H1 (cell line): ENCODE data around the gene SIM2. TPM values are rescaled to one million over a fixed set of nuclear protein-coding genes. Genes with fewer than 3 reads are reported as not detected.

Source experiments
- CTCF ChIA-PET: fragments of 300-600 bp; sonication (Branson Sonifier 250); formaldehyde crosslinking; loops from one replicate; lab custom pipeline; 2021; ENCODE audit not compliant: partially characterized antibody; lab: Charles Lee
- POLR2A ChIA-PET: fragments of 300-600 bp; sonication (Branson Sonifier 250); formaldehyde crosslinking; loops from one replicate; lab custom pipeline; 2021; ENCODE audit warnings: inconsistent platforms; ENCODE audit not compliant: partially characterized antibody; lab: Charles Lee
- DNase-seq, 2 experiments: peaks; one replicate each; pipeline versions ENCODE4 v3.0.0 to v3.0.0-alpha.2; 2010 to 2022; ENCODE audit warnings: low spot score in 2 of 2, low read depth in 1 of 2, mixed read lengths in 1 of 2
- FAIRE-seq: peaks from 2 replicates; lab custom pipeline; 2011; peaks lifted over from hg19 to GRCh38; lab: Jason Lieb, UNC
- H2AFZ ChIP-seq: 2 replicates; pipeline ENCODE4 v1.8.1; 2012; ENCODE audit warnings: low read length, inconsistent platforms
- H2AK5ac ChIP-seq: 2 replicates; pipeline ENCODE4 v1.6.1; 2013; ENCODE audit warnings: low read depth, low read length
- H2BK120ac ChIP-seq: replicated peaks from 2 replicates; pipeline ENCODE3; 2013; ENCODE audit warnings: low read depth, low read length, inconsistent platforms
- H2BK12ac ChIP-seq: 2 replicates; pipeline ENCODE4 v1.6.1; 2013; ENCODE audit warnings: low read depth, low read length
- H2BK15ac ChIP-seq: 2 replicates; pipeline ENCODE4 v1.6.1; 2013; ENCODE audit warnings: low read length
- H2BK20ac ChIP-seq: 2 replicates; pipeline ENCODE4 v1.6.1; 2013; ENCODE audit warnings: low read length
- H2BK5ac ChIP-seq: 2 replicates; pipeline ENCODE4 v1.6.1; 2013; ENCODE audit warnings: low read depth, low read length
- H3K14ac ChIP-seq: 2 replicates; pipeline ENCODE4 v1.6.1; 2013; ENCODE audit warnings: inconsistent platforms; ENCODE audit not compliant: insufficient read length
- H3K18ac ChIP-seq: 2 replicates; pipeline ENCODE4 v1.6.1; 2013; ENCODE audit warnings: low read length; ENCODE audit errors: extremely low read depth
- H3K23ac ChIP-seq: 2 replicates; pipeline ENCODE4 v1.6.1; 2013; ENCODE audit warnings: inconsistent platforms; ENCODE audit not compliant: insufficient read length
- H3K23me2 ChIP-seq: 2 replicates; pipeline ENCODE4 v1.6.1; 2013; ENCODE audit warnings: low read depth, low read length
- H3K27ac ChIP-seq: 2 replicates; pipeline ENCODE4 v1.6.1; 2011; ENCODE audit warnings: low read depth, low read length, inconsistent platforms
- H3K27me3 ChIP-seq, 4 experiments: replicated peaks in 1 of 4; 1 replicate in 1 of 4; 2 replicates in 3 of 4; pipeline versions ENCODE4 v1.6.1 to v1.8.1; 2011 to 2013; ENCODE audit warnings: low read length in 3 of 4, mild to moderate bottlenecking in 3 of 4, inconsistent platforms in 2 of 4, mixed read lengths in 2 of 4, moderate library complexity in 1 of 4; ENCODE audit not compliant: control insufficient read depth in 3 of 4, insufficient read depth in 3 of 4; ENCODE audit errors: extremely low read depth in 1 of 4
- H3K36me3 ChIP-seq, 4 experiments: 2 replicates each; pipeline versions ENCODE4 v1.6.1 to v1.8.1; 2011 to 2013; ENCODE audit warnings: mild to moderate bottlenecking in 4 of 4, low read length in 3 of 4, moderate library complexity in 2 of 4, control low read depth in 1 of 4, inconsistent platforms in 1 of 4; ENCODE audit not compliant: insufficient read depth in 4 of 4, control insufficient read depth in 2 of 4
- H3K4ac ChIP-seq: replicated peaks from 2 replicates; pipeline ENCODE3; 2013; ENCODE audit warnings: low read length, low read depth, mixed read lengths, inconsistent platforms; ENCODE audit not compliant: insufficient read length
- H3K4me1 ChIP-seq, 4 experiments: replicated peaks in 1 of 4; 1 replicate in 1 of 4; 2 replicates in 3 of 4; pipeline versions ENCODE4 v1.6.1 to v1.8.1; 2011 to 2013; ENCODE audit warnings: low read length in 3 of 4, inconsistent platforms in 2 of 4, mixed read lengths in 1 of 4; ENCODE audit not compliant: insufficient read depth in 4 of 4, control insufficient read depth in 3 of 4
- H3K4me2 ChIP-seq, 2 experiments: 2 replicates each; pipeline versions ENCODE4 v1.6.1 to v1.8.1; 2011 to 2013; ENCODE audit warnings: low read depth in 2 of 2, low read length in 2 of 2, control low read depth in 1 of 2, inconsistent platforms in 1 of 2, mild to moderate bottlenecking in 1 of 2; ENCODE audit not compliant: insufficient read depth in 1 of 2
- H3K4me3 ChIP-seq, 4 experiments: fragments of 200-600, 300-600 bp in 1 of 4; sonication (generic), shearing (Covaris generic), sonication (Bioruptor Twin) in 1 of 4; 2 replicates each; pipeline versions ENCODE4 v1.5.1 to v1.8.1; 2011 to 2016; ENCODE audit warnings: low read length in 4 of 4, low read depth in 3 of 4, control low read depth in 2 of 4, inconsistent platforms in 2 of 4, mild to moderate bottlenecking in 2 of 4, mixed read lengths in 1 of 4, moderate library complexity in 1 of 4; ENCODE audit not compliant: insufficient read depth in 2 of 4; ENCODE audit errors: extremely low read depth in 1 of 4
- H3K56ac ChIP-seq: replicated peaks from 2 replicates; pipeline ENCODE3; 2013; ENCODE audit warnings: low read depth, mild to moderate bottlenecking, mixed read lengths, low read length, inconsistent platforms; ENCODE audit not compliant: insufficient read length
- H3K79me1 ChIP-seq: 2 replicates; pipeline ENCODE4 v1.6.1; 2013; ENCODE audit warnings: low read depth, low read length, control low read depth
- H3K79me2 ChIP-seq, 2 experiments: 2 replicates each; pipeline versions ENCODE4 v1.6.1 to v1.8.1; 2012 to 2013; ENCODE audit warnings: low read length in 2 of 2, mild to moderate bottlenecking in 2 of 2, inconsistent platforms in 1 of 2; ENCODE audit not compliant: insufficient read depth in 2 of 2, control insufficient read depth in 1 of 2
- H3K9ac ChIP-seq, 4 experiments: replicated peaks in 1 of 4; 1 replicate in 1 of 4; 2 replicates in 3 of 4; pipeline versions ENCODE4 v1.6.1 to v1.8.1; 2011 to 2013; ENCODE audit warnings: low read depth in 3 of 4, low read length in 3 of 4, control low read depth in 2 of 4, mild to moderate bottlenecking in 2 of 4, moderate library complexity in 2 of 4, inconsistent platforms in 1 of 4; ENCODE audit errors: extremely low read depth in 1 of 4
- H3K9me3 ChIP-seq, 2 experiments: 2 replicates each; pipeline versions ENCODE4 v1.6.1 to v1.8.1; 2012 to 2013; ENCODE audit warnings: mild to moderate bottlenecking in 2 of 2, moderate library complexity in 2 of 2, control low read depth in 1 of 2, inconsistent platforms in 1 of 2, low read depth in 1 of 2, low read length in 1 of 2, mixed read lengths in 1 of 2; ENCODE audit not compliant: insufficient read depth in 2 of 2
- H4K20me1 ChIP-seq, 2 experiments: replicated peaks in 1 of 2; 2 replicates each; pipeline versions ENCODE3 to v1.8.1; 2011 to 2013; ENCODE audit warnings: inconsistent platforms in 2 of 2, low read length in 2 of 2, mild to moderate bottlenecking in 1 of 2; ENCODE audit not compliant: insufficient read depth in 2 of 2, control insufficient read depth in 1 of 2
- H4K5ac ChIP-seq: 2 replicates; pipeline ENCODE4 v1.6.1; 2013; ENCODE audit warnings: low read length, low read depth, mixed read lengths, inconsistent platforms; ENCODE audit not compliant: insufficient read length
- H4K8ac ChIP-seq: 2 replicates; pipeline ENCODE4 v1.8.0; 2013; ENCODE audit warnings: mild to moderate bottlenecking, moderate library complexity, low read length, inconsistent platforms; ENCODE audit not compliant: insufficient read depth; ENCODE audit errors: extremely low read depth
- H4K91ac ChIP-seq: replicated peaks from 2 replicates; pipeline ENCODE3; 2013; ENCODE audit warnings: low read length, mixed read lengths, inconsistent platforms; ENCODE audit not compliant: insufficient read length
- CTBP2 ChIP-seq: IDR thresholded peaks from 2 replicates; pipeline ENCODE4 v1.7.0; 2011; ENCODE audit warnings: borderline replicate concordance, mild to moderate bottlenecking, moderate library complexity, mixed read lengths, low read length; ENCODE audit not compliant: insufficient read depth, insufficient read length
- EP300 ChIP-seq, 2 experiments: IDR thresholded peaks; 1 replicate in 1 of 2; 2 replicates in 1 of 2; pipeline ENCODE4 v1.6.1; 2011 to 2012; ENCODE audit warnings: low read depth in 2 of 2, low read length in 2 of 2, mild to moderate bottlenecking in 2 of 2, borderline replicate concordance in 1 of 2, inconsistent platforms in 1 of 2, moderate library complexity in 1 of 2
- HDAC2 ChIP-seq, 2 experiments: fragments of 300-600 bp in 1 of 2; sonication (generic) in 1 of 2; IDR thresholded peaks; 2 replicates each; pipeline ENCODE4 v1.6.1; 2011 to 2012; ENCODE audit warnings: low read depth in 2 of 2, low read length in 2 of 2, mild to moderate bottlenecking in 2 of 2, moderate library complexity in 2 of 2, borderline replicate concordance in 1 of 2, inconsistent platforms in 1 of 2
- TBP ChIP-seq: IDR thresholded peaks from 2 replicates; pipeline ENCODE4 v1.6.1; 2011; ENCODE audit warnings: low read depth, low read length, improper control_type of control experiment
- WGBS, 2 experiments: shearing (Covaris generic) in 1 of 2; methylation state at CpG; one replicate each; pipeline versions ENCODE4 v1.1.6 to v1.1.7; 2013 to 2015; ENCODE audit warnings: low lambda C conversion rate in 2 of 2, mixed read lengths in 2 of 2, inconsistent platforms in 1 of 2, low coverage in 1 of 2, missing lambda C conversion rate in 1 of 2; ENCODE audit not compliant: insufficient replicate concordance in 2 of 2, insufficient coverage in 1 of 2, insufficient read length in 1 of 2; ENCODE audit errors: extremely low coverage in 1 of 2, missing lambda C conversion rate in 1 of 2; 5-methylcytosine and 5-hydroxymethylcytosine counted together
- polyA plus RNA-seq, 7 experiments: library from polyadenylated mRNA; depleted of rRNA in 3 of 7; stranded (reverse) in 5 of 7; unstranded in 2 of 7; fragments of >200 nt in 5 of 7; fragments of 200-250 nt in 2 of 7; gene quantifications; 1 replicate in 5 of 7; 2 replicates in 1 of 7; 4 replicates in 1 of 7; pipeline versions ENCODE4 v1.2.1 to v1.2.3, GENCODE V29; 2011 to 2013; ENCODE audit warnings: missing spikeins in 2 of 7, mixed read lengths in 2 of 7
- total RNA-seq: library from RNA; stranded (reverse); fragmentation: NEBNext Ultra II Directional; extraction: Animal tissue kit (Norgen Biotek cat#: 25700); gene quantifications from 2 replicates; pipeline ENCODE4 v1.2.1, GENCODE V29; 2021

Gene SIM2
- total and polyA plus RNA-seq, 2 of the 8 experiments (the other 6 are each of a cell fraction or from before 2014, with no cell fraction given): 0.05 to 0.26 TPM

GRCh38 chr21:36732761-36733160, 33.8 kb downstream of the SIM2 start:
- FAIRE-seq (no peak), DNase-seq (no peak)
- H3K18ac ChIP-seq: no peak overlapping the region

More at GRCh38 chr21:36732761-36733160, 33.8 kb downstream of the SIM2 start:
- Histone ChIP-seq H3K56ac (no peak overlapping the region), H3K79me2 (no peaks in the 10 kb centered on the region), H3K4me2 (no peak overlapping the region), H3K79me1 (no peaks in the 10 kb centered on the region), H3K23ac (no peak overlapping the region), H2BK12ac (no peak overlapping the region), H4K91ac (no peak overlapping the region), H2AK5ac (no peak overlapping the region), H3K4me1 (no peaks in the 10 kb centered on the region; a peak in 2 of 7 replicates), H3K4me3 (no peak overlapping the region), H3K36me3 (no peaks in the 10 kb centered on the region), H2BK5ac (no peak overlapping the region), H2AFZ (no peak overlapping the region), H3K9me3 (no peaks in the 10 kb centered on the region), H2BK20ac (no peak overlapping the region), H3K9ac (no peak overlapping the region), H3K27ac (no peak overlapping the region), H3K27me3 (no peaks in the 10 kb centered on the region), H2BK120ac (no peak overlapping the region), H3K14ac (no peak overlapping the region), H4K8ac (no peak overlapping the region), H2BK15ac (no peak overlapping the region), H4K5ac (no peak overlapping the region), H3K4ac (no peak overlapping the region), H4K20me1 (no peaks in the 10 kb centered on the region), H3K23me2 (no peaks in the 10 kb centered on the region)
- no peak for TF ChIP-seq CTBP2
- TF ChIP-seq HDAC2 (IDR thresholded peaks at IDR 0.05; ENCODE audit: borderline replicate concordance in 1 of 2, low read depth in 2 of 2, low read length in 2 of 2): no peak
- no peak for TF ChIP-seq EP300 (IDR thresholded peaks at IDR 0.05; ENCODE audit: borderline replicate concordance in 1 of 2, low read depth in 2 of 2, low read length in 2 of 2)
- TF ChIP-seq TBP: no peak
- 88% methylated on average over 7 of the region's 7 CpGs; no CpG with 5 or more reads in 1 of the 2 experiments for WGBS, 2 experiments
- ChIA-PET CTCF (interaction anchor here (0.7 to 2.3 kb wide), 6 partner anchors 11 to 194 kb away, joined by 3 to 6 read pairs (median 4); no protein-coding TSS in a partner anchor), POLR2A (no interaction called here)
